GM19240 (cell line): ENCODE measurements around the gene HLX.

Experiments used
- DNase-seq: peaks from one replicate; pipeline ENCODE4 v3.0.0; 2011; ENCODE audit warnings: low spot score; ENCODE audit not compliant: insufficient read length

HLX gene

DNA sequence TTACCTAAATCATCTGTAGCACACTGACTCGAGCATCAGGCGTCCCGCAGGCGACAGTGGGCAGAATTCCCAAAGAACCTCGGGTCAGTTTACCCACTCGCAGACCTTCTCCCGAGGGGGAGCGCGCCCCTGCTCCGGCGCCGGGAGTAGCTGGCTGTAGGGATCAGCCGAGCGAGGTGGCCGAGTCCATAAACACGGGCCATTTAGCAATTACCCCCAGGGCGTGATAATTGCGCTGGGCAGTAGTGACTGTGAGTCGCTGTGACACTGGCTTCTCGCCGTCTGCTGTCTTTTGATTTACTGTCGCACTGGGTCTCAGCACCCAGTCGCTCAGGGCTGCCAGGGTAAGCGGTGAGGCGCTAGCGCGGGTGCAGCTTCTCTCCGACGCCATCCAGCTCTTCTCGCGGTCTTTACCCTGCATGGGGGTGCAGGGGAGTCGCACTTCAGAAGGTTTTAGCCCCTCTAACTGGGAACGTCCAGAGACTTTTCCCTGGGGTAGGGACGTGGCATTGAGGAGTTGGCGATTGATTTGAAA lies 16.2 kb downstream of the HLX start:
- no peak for DNase-seq

DNA sequence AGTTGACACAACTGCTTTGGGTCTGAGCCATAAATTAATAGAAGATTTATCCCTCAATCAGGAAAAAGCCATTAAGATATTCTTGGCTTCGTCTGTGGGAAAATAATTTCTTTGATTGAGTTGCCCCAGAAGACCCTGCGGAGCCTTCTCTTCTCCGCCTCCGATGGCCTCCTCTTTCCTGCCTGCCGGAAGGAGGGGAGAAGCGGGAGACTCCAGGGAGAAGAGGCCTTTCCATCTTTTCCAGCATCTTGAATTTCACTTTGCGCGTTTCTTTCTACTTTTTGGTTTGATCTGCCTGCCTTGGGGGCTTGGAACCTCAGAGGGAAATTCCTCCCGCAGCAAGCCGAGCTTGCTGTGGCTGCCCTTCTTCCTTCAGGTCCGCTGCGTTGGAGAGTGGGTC lies 16.8 kb downstream of the HLX start:
- DNase-seq = no peak

DNA sequence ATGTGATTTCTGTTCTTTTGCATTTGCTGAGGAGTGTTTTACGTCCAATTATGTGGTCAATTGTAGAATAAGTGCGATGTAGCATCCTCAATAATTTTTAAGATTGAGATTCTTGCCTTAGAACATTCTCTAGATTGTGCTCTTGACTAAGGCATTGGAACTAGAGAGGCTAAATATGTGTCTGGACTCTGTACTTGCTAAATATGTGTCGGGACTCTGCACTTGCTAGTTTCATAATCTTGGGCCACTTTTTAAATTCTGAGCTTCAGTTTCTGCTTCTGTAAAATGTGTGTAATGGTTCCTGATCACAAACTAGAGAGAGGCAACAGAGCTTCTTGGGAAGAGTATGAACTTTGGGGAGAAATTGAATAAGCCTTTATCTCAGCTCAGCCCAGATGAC lies 21.6 kb downstream of the HLX start:
- DNase-seq = no peak

DNA sequence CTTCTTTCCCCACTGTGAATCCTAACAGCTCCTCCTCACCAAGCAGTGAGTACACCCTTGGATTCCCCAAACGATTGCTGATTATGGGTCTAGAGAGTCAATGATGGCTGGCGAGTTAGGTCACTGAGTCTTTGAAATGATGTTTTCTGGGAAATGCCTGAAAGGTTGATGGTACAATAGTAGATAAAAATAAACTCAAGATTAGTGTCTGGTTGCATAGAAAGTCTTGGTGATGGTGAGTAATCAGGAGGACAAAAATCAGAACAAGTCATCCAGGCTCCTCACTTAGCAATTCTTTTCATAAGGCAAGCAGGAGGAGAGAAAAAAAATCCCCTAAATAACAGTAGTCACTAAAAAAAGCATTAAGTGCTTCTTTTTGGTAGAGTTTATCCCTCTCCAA lies 22.6 kb downstream of the HLX start:
- DNase-seq = no peak

DNA sequence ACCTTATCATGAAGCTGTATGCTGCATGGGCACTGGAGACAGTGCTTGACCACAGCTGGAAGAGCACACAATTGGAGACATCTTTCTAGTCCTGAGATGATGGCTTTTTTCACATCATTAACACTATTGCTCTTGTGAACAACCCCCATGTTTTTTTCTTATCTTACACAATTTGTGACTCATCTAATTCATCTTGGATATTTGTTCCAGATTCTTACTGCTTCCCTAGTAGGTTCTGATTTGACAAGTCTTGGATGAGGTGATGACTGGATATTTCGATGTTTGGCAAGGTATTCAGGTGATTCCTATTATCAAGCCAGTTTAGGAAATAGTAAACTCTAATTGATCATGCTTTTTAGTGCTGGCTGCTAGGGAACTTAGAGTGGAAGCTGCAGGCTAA lies 23.7 kb downstream of the HLX start:
- DNase-seq = no peak

DNA sequence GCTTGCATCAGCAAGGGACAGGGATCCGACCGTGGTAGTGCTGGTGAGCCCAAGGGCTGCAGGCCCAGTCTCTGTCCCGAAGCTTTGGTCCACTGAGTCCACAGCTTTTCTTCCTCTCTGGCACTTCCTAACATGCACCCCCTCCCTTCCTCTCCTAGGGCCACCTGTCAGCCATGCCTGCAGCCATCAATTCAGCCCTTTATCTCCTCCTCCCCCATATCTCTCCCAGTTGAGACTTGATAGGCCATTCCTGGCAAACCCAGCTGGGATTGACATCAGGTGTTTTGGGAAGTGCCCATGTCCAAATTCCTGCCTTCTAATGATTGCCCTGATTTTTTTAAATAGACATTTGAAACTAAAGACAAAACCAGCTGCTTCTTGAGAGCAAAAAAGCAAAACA lies 25.6 kb downstream of the HLX start:
- DNase-seq = no peak

DNA sequence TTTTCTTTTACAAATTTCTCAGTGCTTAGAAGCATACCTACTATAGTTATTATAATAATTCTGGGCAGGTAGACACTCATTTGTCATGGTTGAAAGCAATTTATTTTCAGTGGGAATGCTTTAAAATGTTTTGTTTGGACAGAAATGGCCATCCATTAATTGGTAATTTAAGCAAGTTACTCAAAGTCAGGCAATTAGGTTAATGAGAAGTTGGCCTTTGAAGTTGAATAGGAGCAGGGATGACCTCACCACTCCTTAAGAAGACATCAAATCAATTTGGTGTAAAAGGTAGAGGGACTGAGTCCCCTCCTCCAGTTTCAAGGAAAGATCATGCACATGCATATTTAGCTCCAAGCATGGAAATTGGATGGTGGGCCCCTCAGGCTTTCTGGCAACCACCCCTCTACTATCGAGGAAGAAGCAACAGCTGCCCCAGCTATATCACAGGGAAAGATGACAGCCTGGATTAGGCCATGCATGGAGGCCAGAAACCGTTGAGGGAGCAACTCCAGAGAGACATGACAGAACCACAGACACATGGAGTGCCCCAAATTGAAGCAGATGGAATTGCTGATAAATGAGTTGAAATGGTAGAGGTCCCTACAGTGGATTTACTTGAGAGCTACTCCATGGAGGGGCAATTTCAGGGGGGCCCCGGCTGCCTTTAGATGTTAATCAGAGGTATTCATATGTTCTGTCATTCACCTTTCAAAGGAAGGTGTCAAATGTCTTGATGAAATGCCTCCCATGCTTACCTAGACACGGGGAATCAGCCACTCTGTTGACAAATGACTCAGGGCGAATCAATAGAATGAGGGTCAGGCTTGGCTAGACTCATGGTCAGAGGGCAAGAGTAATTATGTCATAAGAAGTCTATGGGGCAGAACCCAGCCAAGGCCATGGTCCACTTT lies 26.7 kb downstream of the HLX start:
- no peak for DNase-seq

DNA sequence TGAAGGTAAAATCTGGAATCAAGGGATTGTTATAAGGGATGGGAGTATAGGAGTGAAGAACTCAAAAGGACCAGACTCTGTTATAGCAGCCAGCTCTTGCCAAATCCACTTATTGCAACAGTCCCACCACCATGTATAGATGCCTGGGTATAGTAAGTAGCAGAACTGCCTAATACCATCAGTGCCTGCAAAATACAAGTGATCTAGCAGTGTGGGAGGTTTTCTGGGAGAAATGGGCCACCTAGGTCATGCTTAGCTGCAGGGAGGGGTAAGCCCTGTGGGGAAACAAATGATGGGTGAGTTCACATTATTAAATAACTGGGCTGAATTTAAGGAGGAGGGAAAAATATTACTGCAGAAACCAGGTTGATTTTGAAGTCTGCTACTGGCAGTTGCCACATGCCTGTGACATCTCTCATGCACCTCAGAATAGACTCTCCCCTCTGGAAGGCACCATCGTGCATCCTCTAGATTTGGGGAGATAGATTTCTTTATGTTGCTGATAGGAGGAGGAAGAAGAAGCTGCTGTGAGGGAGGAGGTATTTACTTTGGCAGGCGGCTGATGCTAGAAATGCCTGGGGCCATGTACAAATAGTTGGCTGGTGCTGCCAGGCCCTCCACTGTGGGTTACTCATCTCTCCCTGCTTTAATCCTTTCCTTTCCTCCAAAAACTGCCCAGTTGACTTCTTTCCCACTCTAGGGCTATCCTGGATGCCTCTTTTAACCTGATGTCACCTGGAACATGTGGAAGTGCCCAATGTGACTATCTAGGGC lies 27.5 kb downstream of the HLX start:
- DNase-seq = no peak

DNA sequence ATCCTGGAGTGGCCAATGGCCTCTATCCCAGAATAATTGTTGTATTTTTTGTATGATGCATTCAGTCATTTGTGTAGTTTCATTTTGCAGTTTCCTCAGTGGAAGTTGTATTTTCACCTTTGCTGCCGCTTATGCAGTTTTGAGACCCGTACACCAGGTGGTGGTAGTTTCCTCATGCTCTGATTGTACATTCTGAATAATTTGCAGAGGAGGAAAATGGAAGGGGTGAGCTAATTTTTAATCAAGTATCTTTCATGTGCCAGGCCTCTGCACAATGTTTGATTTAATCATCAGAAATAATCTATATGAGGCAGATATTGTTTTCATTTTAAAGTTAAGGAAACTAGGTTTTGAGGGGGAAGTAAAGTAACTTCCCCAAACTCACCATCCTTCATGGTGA lies 29.5 kb downstream of the HLX start:
- no peak for DNase-seq

DNA sequence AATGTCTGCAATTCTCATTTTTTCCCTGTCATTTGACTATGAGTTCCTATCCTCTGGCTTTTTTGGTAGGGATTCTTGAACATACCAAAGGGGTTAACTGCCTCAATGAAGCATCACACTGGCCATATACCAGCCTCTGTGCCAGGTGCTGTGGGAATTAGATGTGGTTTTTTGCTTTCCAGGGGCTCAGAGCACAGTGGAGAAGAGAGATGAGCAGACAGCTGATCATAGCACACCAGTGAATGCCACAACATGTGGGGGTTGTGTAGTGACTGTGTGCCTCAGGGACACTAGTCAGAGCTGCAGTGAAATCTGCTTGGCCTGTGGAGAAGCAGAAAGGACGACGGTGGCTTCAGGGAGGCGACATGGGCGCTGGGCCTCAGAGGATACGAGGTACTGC lies 30.8 kb downstream of the HLX start:
- no peak for DNase-seq

DNA sequence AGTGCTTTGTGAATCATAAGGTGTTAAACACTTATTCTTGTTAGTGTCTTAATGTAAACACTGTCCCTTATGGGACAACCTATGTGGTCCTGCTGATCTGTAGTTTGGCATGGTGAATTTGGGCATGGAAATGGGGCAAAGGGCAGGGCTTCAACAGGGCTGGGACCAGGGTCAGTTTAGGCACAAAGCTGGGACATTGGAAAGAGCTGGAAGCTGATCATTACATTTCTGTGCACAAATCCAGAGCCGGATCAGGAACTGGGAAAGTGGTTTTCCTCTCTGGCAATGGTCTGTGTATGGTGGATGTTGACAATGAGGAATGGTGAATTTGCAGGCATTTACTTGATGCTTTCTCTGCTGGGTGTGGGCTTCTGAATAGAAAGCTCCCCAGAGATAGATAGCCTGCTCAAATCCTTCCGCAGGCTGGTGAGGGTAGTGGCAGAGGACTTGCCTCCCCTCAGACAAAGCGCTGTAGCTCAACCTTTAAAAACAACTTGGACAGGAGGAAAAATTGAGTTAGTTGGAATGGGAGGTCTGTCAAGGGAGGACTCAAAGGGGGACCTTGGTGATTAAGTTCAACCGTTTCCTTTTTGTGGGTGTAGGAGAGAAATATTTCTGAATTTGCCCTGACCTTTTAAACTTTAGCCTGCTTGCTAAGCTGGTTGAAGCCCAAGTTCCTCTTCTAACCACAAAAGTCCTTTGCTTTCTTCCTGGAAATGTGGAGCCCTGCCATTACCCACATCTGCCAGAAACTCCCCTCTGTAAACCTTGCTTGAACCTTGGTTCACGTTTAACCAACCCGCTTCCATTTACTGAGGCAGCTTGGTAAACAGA lies 35.3 kb downstream of the HLX start:
- DNase-seq = no peak

DNA sequence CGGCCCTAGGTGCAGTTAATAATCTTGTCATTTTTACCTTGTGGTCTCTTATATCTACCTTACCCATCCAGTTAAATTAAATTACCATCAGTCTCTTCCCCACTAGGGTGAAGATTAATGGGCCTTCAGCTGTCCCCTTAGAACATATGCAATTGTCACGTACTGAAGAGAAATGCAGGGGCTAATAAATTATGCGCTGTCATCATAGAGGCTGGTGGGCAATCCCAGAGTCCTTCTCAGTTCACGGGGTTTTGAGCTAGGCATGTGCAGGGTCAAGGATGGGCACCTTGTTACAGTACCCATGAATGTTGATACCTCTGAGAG lies 35.8 kb downstream of the HLX start:
- no peak for DNase-seq

DNA sequence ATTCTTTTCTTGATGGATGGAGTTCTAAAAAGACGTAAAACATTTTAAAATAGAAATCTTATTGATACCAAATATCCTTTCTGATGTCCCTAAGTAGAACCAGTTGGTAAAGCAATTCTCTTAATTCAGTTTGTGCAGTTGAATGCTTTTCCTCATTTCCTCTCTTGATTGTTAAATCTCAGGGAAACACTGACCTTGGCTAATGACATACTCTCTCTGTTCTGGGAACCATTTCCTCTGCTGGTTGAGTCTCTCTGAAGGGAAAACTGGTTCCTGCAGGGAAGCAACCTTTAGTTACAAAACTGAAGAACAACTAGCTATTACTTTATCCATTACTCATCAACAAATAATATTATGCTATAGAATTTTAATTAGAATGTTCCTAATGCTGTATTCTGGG lies 36.7 kb downstream of the HLX start:
- no peak for DNase-seq

DNA sequence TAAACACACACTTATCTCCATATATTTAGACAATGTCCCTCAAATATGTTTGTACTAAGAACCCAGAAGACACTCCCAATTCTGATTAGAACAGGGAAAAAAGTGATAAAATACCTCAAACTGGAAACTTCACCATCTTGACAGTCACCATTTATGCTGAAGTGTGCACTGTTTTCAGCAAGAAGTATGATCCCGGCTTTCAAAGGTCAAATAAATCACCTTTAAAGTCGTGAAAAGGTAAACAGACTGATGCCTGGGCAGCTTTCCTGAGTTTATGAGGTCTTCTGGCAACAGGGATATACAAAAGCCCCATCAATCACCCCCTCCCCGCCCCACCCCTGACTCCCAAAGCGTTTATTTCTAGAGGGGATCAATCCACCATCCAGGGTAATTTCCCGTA lies 37.9 kb downstream of the HLX start:
- no peak for DNase-seq

DNA sequence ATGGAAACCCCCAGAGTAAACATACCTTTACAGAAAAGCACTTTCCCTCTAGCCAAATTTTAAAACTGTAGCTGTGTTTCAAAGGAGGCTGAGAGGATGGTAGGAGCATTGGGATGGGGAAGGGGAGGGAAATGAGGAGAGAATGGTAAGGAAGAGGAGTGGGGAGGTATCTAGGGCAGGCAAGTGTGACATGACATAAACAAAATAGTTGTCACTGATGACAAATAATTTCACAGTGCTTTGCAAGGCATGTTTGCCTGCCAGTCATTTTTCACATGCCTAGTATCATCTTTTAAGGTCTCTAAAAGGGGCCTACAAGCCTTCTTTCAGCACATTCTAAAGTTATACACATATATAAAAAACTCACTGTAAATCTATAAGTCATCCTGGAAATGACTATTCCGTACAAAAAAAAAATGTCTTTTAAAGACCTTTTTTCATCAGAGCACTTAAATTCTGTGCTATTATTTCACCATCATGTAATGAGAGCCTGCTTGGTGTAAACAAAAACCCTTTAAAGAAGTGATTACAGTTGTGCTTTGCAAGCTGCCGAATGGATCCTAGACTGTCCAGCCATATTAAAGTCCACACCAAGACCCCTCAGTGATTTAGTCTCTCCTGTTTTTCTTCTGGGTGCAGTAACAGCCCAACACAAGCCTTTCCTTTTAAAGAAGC lies 38.4 kb downstream of the HLX start:
- no peak for DNase-seq

DNA sequence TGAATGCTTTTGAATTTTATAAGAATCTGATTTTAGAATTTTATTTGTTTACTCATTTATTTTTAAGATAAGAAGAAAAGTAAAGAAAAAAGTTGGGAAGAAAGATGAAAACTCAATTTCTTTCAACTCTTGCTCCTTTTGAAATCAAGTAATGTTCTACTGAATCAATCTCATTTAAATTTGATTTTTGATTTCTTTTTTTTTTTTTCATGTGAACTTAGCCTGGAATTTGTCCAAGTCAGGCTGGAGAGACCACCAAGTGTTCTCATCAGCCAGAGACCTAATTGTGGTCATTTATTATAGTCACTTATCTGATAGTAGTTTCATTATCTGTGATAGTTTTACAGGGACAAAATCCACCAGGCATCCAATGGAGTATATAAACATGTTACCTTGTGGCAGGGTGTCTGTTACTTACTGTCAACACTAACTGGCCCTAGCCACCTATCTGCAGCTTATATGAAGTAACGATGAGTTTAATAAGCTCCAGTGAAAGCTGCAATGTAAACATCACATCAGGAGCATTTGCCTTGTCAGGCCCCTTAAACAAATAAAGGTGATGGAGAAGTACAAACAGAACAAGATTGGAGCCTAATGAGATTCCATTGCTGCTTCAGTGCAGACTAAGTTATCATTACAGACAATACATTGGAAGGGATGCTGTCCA lies 39.2 kb downstream of the HLX start:
- DNase-seq = no peak

DNA sequence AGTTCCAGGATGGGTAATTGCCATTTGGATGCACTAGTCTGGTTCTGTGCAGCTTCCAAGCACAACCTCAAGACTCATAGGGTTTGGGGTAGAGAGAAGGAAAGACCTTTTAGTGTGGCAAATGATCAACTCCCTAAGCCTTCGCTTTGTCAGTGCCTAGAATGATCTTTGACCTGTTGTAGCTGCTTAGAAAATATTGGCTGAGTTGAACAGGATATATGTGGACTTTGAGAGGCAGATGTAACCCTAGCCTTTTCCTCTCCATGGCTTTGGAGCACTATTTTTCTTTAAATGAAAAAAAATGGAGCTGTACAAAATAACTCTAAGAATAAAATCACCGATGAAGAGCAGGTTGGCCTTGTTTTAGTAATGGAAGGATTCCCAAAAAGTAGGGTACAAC lies 41.7 kb downstream of the HLX start:
- no peak for DNase-seq

DNA sequence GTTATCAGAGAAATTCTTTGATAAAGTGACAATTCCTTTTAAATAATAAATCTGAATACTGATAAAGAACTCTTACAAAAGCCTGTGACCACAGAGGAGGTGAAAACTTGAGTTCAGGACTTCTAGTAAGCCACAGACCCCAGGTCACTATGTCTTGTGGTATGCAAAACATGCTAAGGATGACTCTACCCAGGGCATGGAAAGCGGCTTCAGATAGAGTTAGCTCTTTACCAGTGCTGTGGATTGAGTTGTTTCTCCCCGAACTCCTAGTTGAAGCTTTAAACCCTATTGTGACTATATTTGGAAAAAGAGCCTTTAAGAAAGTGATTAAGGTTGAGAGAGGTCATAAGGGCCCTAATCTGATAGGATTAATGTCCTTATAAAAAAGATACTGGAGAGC lies 42.3 kb downstream of the HLX start:
- no peak for DNase-seq

DNA sequence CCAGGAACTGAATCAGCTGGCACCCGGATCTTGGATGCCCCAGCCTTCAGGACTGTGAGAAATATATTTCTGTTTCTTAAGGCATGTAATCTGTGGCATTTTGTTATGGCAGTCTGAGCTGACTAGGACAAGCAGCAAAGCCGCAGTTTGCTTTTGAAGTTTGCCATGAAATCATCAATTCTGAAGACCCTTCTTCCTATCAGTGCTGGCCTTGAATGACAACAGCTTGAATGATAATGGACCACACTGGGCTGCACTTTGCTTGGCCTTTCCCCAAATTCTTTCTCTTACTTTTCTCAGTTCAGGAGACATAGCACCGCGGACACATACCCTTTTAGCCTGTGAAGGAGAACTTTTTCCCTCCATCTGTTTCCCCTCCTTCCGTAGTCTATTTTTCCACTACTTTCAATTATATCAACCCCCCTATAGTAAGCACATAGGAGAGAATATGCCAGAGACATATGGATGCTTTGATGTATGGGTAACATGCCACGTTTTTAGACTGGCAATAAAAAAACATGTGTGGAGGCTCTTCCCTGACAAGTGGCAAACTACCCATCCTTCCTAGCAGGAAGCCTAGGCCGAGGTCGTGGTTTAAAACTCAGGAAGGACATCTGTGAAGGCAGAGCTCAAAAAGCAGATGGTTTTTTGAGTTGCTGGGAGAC lies 42.9 kb downstream of the HLX start:
- no peak for DNase-seq

DNA sequence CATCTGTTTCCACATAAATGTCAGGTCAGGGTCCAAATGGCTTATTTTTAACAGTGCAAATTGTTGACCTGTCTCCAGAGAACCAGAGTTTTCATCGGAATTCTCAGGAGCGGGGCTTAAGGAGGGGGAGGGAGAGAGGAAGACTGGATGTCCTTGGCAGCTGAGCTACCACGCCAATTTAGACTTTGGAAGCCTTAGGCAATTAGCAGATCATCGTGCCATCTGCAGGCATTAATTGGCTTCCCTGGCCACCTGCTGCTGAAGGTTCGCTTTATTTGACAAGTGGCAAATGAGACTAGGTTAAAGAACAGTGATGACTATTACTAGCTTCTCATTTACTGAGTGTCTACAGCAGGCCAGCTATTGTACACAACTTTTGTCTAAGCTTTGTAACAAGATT lies 43.7 kb downstream of the HLX start:
- no peak for DNase-seq
